OCI-LY1 (cell line): Measurements from ENCODE around the gene MUC6.

Source experiments
- H2AFZ ChIP-seq: fragments of 200-600 bp; sonication (generic), shearing (Covaris generic); 2 replicates; pipeline ENCODE4 v1.6.0; 2014; ENCODE audit warnings: antibody characterized with exemption, mild to moderate bottlenecking, low read length
- H3F3A ChIP-seq: fragments of 200-600 bp; sonication (generic), shearing (Covaris generic); 2 replicates; pipeline ENCODE4 v1.6.0; 2014; ENCODE audit warnings: mild to moderate bottlenecking, antibody characterized with exemption, low read length, moderate library complexity; ENCODE audit not compliant: insufficient read depth
- H3K27ac ChIP-seq: fragments of 200-600 bp; sonication (generic); 2 replicates; pipeline ENCODE4 v1.5.1; 2014; ENCODE audit warnings: low read length, mixed run types, mild to moderate bottlenecking, low read depth; ENCODE audit not compliant: poor library complexity, severe bottlenecking
- H3K27me3 ChIP-seq: fragments of 200-600 bp; sonication (generic); 2 replicates; pipeline ENCODE4 v1.6.0; 2014; ENCODE audit warnings: antibody characterized with exemption, mild to moderate bottlenecking, low read length, moderate library complexity; ENCODE audit not compliant: insufficient read depth
- H3K36me3 ChIP-seq: fragments of 200-600 bp; sonication (generic); 2 replicates; pipeline ENCODE4 v1.6.1; 2014; ENCODE audit warnings: mild to moderate bottlenecking, antibody characterized with exemption, low read length, moderate library complexity, mixed read lengths; ENCODE audit not compliant: insufficient read depth
- H3K4me1 ChIP-seq: fragments of 200-600 bp; sonication (generic); 2 replicates; pipeline ENCODE4 v1.5.1; 2014; ENCODE audit warnings: mild to moderate bottlenecking, low read length, moderate library complexity; ENCODE audit not compliant: insufficient read depth, severe bottlenecking
- H3K4me2 ChIP-seq: fragments of 200-600 bp; sonication (generic), shearing (Covaris generic); 2 replicates; pipeline ENCODE4 v1.6.1; 2014; ENCODE audit warnings: low read length
- H3K4me3 ChIP-seq: fragments of 200-600 bp; sonication (generic); 2 replicates; pipeline ENCODE4 v1.5.1; 2014; ENCODE audit warnings: low read length, low read depth, mild to moderate bottlenecking, mixed read lengths; ENCODE audit not compliant: poor library complexity, severe bottlenecking
- H3K79me2 ChIP-seq: fragments of 200-600 bp; shearing (Covaris generic); 2 replicates; pipeline ENCODE4 v1.6.1; 2016; ENCODE audit warnings: mixed run types, low read length, mixed read lengths; ENCODE audit not compliant: insufficient read depth
- H3K9ac ChIP-seq: fragments of 200-600 bp; sonication (generic), shearing (Covaris generic); 2 replicates; pipeline ENCODE4 v1.6.1; 2014; ENCODE audit warnings: mild to moderate bottlenecking, low read length, mixed read lengths
- H3K9me2 ChIP-seq: fragments of 200-600 bp; sonication (generic), shearing (Covaris generic); 2 replicates; pipeline ENCODE4 v1.6.1; 2014; ENCODE audit warnings: low read depth, mild to moderate bottlenecking, low read length, mixed read lengths
- H3K9me3 ChIP-seq: fragments of 200-600 bp; shearing (Covaris generic); 2 replicates; pipeline ENCODE4 v1.6.1; 2014; ENCODE audit warnings: low read length, mixed read lengths
- H4K20me1 ChIP-seq: fragments of 200-600 bp; sonication (generic), shearing (Covaris generic); 2 replicates; pipeline ENCODE4 v1.6.0; 2016; ENCODE audit warnings: mild to moderate bottlenecking, low read length; ENCODE audit not compliant: insufficient read depth
- EZH2 ChIP-seq: fragments of 200-600 bp; sonication (generic), shearing (Covaris generic); IDR thresholded peaks from 2 replicates; pipeline ENCODE4 v1.8.0; 2017; ENCODE audit warnings: borderline replicate concordance, mixed run types, mild to moderate bottlenecking, antibody characterized with exemption, low read length, moderate library complexity, mixed read lengths
- TF ChIP-seq, protein P1 (sequence below): fragments of 200-600 bp; sonication (generic), shearing (Covaris generic); IDR thresholded peaks from 2 replicates; pipeline ENCODE4 v1.5.1; 2017; ENCODE audit warnings: mild to moderate bottlenecking, antibody characterized with exemption, low read length, moderate library complexity, mixed read lengths

The MUC6 gene

DNA sequence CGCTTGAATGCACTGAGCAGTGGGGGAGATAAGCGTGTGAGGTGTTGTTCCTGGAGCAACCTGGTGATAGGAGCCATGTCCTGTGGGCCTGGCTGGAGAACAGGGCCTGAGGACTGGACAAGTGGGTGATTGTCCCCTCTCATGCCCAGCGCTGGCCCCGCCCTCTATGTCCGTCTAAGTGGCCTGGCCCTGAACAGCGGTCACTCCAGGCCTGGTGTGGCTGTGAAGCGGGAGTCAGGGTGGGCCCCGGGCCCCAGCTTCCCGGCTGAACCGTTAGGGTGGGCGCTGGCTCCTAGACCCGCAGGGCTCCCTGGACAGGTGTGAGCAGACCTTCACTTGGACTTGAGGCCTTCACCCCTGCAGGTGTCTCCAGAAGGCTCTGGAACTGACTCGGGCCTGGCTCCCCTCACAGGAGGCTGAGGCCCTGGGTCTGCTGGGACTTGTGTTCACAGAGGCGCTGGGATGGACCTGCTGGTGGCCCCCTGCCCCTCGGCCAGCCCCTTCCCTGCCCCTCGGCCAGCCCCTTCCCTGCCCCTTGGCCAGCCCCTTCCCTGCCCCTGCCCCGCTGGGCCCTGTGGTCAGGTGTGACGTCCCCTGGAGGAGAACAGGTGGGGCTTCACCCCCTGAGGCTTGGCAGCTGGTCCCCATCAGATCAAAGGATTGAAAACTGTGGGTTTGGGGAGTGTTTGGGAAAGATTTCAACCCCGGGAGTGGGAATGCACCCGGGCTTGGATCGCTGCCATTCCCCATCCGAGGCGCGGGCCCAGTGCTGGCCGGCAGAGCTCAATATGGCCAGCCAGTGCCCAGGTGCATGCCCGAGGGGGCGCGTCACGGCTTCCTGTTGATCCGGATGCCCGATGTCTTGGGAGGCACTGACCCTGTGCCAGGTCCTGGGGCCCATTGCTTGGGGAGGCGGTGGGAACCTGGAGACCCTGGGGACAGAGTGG is 3.2 kb upstream of the MUC6 start:
- no peak overlapping the region for H3K4me2 ChIP-seq
- no peak for TF ChIP-seq EZH2
- TF ChIP-seq, protein P1, sequence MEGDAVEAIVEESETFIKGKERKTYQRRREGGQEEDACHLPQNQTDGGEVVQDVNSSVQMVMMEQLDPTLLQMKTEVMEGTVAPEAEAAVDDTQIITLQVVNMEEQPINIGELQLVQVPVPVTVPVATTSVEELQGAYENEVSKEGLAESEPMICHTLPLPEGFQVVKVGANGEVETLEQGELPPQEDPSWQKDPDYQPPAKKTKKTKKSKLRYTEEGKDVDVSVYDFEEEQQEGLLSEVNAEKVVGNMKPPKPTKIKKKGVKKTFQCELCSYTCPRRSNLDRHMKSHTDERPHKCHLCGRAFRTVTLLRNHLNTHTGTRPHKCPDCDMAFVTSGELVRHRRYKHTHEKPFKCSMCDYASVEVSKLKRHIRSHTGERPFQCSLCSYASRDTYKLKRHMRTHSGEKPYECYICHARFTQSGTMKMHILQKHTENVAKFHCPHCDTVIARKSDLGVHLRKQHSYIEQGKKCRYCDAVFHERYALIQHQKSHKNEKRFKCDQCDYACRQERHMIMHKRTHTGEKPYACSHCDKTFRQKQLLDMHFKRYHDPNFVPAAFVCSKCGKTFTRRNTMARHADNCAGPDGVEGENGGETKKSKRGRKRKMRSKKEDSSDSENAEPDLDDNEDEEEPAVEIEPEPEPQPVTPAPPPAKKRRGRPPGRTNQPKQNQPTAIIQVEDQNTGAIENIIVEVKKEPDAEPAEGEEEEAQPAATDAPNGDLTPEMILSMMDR, result no peak
- H3K4me3 ChIP-seq, result no peak overlapping the region
- no peaks in the 10 kb centered on the region for H3K79me2 ChIP-seq
- H4K20me1 ChIP-seq, result no peaks in the 10 kb centered on the region
- H3K27ac ChIP-seq, result no peak overlapping the region
- H3K4me1 ChIP-seq, result peaks cover 7% of the 10 kb centered on the region
- H3K9me2 ChIP-seq, result no peaks in the 10 kb centered on the region
- no peak overlapping the region for H2AFZ ChIP-seq
- H3K27me3 ChIP-seq, result no peaks in the 10 kb centered on the region; the same call in 1 of the 2 replicates
- H3K9ac ChIP-seq, result no peak overlapping the region
- H3F3A ChIP-seq, result no peaks in the 10 kb centered on the region
- no peaks in the 10 kb centered on the region for H3K36me3 ChIP-seq
- H3K9me3 ChIP-seq, result peaks cover 2% of the 10 kb centered on the region

DNA sequence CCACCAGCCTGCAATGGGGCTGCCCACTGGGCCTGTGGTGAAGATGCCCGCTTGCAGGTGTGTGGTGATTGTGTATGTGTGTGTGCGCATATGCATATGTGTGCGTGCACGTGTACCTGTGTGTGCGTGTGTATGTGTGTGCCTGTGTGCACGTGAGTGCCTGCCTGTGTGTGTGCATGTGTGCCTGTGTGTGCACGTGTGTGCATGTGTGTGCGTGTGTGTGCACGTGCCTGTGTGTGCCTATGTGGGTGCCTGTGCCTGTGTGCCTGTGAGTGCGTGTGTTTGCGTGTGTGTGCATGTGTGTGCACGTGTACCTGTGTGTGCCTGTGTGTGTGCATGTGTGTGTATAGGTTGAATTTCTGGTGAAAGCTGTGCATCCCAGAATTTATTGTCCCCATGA is 2.4 kb upstream of the MUC6 start:
- TF ChIP-seq EZH2, result no peak
- TF ChIP-seq, protein P1, result no peak
- Histone ChIP-seq H3K36me3 (no peaks in the 10 kb centered on the region), H3K4me3 (no peak overlapping the region), H3K79me2 (no peaks in the 10 kb centered on the region), H2AFZ (no peak overlapping the region), H3F3A (no peaks in the 10 kb centered on the region), H3K4me2 (no peak overlapping the region), H3K27me3 (no peaks in the 10 kb centered on the region), H4K20me1 (no peaks in the 10 kb centered on the region), H3K4me1 (peaks cover 6% of the 10 kb centered on the region), H3K27ac (no peak overlapping the region), H3K9me2 (no peaks in the 10 kb centered on the region), H3K9ac (no peak overlapping the region), H3K9me3 (no peaks in the 10 kb centered on the region)

DNA sequence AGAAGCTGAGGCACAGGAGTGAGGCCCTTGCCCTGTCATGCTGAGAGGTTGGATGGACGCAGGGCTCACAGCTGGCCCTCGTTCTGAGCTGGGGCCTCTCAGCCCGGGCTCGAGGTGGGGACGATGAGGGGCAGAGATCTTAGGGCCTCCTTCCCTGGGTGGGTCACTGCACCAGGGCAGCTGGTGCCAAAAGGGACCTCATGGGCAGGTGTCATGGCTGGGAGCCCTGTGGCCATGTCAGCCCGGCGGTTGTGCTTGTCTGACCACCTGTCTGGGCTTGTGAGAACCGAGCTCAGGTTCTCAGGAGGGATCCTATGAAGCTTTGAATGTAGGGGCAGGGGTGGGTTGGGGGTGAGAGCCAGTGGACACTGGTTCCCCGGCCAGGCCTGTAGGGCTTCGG is 1.8 kb upstream of the MUC6 start:
- H3F3A ChIP-seq, result no peaks in the 10 kb centered on the region
- no peaks in the 10 kb centered on the region for H3K9me3 ChIP-seq
- no peaks in the 10 kb centered on the region for H3K79me2 ChIP-seq
- no peak overlapping the region for H3K9ac ChIP-seq
- H3K27ac ChIP-seq, result no peak overlapping the region
- no peak overlapping the region for H3K4me3 ChIP-seq
- no peaks in the 10 kb centered on the region for H4K20me1 ChIP-seq
- H3K9me2 ChIP-seq, result no peaks in the 10 kb centered on the region
- TF ChIP-seq, protein P1, result no peak
- TF ChIP-seq EZH2, result no peak
- H3K36me3 ChIP-seq, result no peaks in the 10 kb centered on the region
- H3K4me2 ChIP-seq, result no peak overlapping the region
- no peaks in the 10 kb centered on the region for H3K27me3 ChIP-seq
- peaks cover under 1% of the 10 kb centered on the region for H3K4me1 ChIP-seq
- H2AFZ ChIP-seq, result no peak overlapping the region
